HG03025 (cell line): ENCODE results near the gene KCNMA1.

Source experiments
- ATAC-seq: cut with Tn5 transposase; IDR thresholded peaks from one replicate; pipeline ENCODE4 v1.9.1; 2021; ENCODE audit warnings: mild to moderate bottlenecking, moderate library complexity; ENCODE audit not compliant: unreplicated experiment, low FRiP score

The KCNMA1 gene

GRCh38 chr10:77241350-77241725, 396.3 kb downstream of the KCNMA1 start:
- ATAC-seq, result no peak

DNA sequence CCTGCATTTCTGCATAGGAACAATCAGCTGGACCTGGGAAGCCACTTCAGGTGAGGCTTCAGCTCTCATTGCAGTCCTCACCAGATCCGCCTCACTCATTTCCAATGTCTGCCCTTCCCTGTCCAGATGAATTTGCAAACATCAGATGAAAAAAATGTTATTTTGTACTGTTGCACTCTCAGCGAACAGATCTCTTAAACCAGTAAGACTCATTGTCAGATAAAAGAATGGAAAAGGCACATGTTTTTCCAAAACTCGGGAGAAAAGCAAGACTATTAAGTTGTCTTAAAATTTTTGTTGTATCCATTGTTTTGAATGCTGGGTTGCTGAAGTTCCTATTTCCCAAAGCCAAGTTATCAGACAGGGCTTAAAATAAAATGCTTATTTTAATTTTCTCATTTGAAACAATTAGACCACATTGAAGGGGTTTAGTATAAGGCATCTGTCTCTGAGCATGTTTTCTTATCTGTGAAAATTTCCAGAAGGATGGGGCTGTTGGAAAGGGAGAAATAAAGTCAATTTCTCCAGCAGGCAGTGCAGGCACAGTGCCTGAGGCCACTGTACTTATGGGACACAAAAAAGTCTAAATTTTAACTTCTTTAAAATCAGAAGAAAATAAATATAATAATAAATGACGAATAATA, 396.8 kb downstream of the KCNMA1 start:
- ATAC-seq, result no peak

- no peak for ATAC-seq
These were observed 397.5 kb downstream of the KCNMA1 start for GRCh38 chr10:77240041-77240652.

DNA sequence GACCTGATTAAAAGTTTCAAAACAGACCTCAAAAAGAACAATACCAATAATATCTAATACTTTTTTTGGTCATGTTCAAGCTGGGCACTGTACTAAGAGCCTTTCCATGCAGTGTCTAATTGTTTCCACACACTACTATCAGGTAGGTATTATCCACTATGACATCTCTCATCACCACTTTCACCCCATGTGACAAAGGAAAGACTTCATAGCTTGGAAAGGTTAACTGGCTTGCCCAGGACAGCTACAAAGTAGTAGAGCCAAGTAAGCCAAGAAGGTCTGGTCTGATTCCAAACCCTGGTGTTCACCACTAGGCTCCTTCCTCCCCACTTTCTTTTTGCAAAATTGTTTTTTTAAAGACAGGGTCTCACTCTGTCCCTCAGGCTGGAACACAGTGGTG, 400.5 kb downstream of the KCNMA1 start:
- ATAC-seq, result no peak

DNA sequence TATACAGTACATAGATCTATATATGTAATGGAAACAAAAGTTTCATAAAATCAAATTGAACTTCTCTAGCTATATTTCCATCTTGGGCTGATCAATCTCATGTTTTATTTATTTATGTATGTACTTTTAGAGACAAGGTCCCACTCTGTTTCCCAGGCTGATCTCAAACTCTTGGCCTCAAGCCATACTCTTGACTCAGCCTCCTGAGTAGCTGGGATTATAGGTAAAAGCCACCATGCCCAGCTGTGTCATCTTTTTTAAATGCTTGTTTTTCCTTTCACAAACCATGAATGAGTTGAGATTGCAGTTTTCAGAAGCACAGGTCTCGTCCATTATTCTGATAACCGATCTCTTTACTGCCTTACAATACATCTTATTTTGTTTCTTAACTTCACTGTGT, 400.9 kb downstream of the KCNMA1 start:
- ATAC-seq, result no peak

DNA sequence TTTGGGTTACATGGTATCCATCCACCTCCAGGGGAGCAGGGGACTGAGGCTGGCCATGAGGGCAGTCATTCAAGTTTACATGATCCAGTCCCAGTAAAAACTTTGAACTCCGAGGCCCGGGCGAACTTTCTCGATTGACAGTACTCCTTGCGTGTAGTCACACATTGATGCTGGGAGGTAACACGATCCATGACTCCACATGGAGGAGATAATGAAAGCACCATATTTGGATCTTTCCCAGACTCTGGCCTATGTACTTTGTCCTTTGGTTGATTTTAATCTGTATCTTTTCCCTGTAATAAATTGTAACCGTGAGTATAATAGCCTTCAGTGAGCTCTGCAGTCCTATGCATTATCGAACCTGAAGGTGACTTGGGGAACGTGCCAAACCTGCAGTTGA, 401.6 kb downstream of the KCNMA1 start:
- no peak for ATAC-seq

GRCh38 chr10:77234599-77234998, 403.0 kb downstream of the KCNMA1 start:
- ATAC-seq, result no peak

GRCh38 chr10:77233466-77233865, 404.1 kb downstream of the KCNMA1 start:
- no peak for ATAC-seq

- ATAC-seq, result no peak
These were observed 405.6 kb downstream of the KCNMA1 start for GRCh38 chr10:77231884-77232610.

GRCh38 chr10:77231375-77231774, 406.2 kb downstream of the KCNMA1 start:
- no peak for ATAC-seq

DNA sequence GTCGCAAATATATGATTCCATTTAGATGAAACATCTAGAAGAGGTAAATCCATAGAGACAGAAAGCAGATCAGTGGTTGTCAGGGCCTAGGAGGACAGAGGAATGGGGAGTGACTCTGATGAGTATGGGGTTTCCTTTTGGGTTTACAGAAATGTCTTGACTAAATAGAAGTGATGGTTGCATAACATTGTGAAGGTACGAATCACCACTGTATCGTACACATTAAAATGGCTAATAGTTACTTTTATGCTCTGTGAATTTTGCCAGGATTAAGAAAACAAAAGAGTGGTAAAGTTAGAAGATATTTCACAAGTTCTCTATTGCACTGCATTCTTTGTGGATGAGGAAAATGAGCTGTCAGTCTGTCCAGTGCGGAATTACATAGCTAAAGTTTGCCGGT, 407.4 kb downstream of the KCNMA1 start:
- no peak for ATAC-seq

- no peak for ATAC-seq
These were observed 407.9 kb downstream of the KCNMA1 start for GRCh38 chr10:77229704-77230103.

- no peak for ATAC-seq
These were observed 409.0 kb downstream of the KCNMA1 start for GRCh38 chr10:77228559-77228958.

- ATAC-seq, result no peak
These were observed 410.6 kb downstream of the KCNMA1 start for GRCh38 chr10:77226853-77227565.

DNA sequence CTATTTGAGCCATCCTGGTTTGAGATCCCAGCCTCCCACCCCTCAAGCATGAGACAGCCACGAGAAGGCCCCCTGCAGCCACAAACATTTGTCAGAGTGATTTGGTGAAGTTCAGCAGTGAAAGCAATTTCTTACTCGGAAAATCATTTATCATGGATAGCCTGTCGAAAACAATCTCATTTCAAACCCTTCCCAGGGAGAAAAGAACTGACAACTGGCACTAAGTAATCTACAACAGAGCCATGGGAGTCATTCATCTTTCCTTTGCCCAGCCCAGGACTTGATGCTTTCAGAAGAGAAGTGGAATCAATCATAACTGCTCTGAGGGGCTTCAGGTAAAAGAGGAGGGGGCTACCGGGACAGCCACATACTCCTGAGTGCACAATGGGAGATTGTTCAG, 411.2 kb downstream of the KCNMA1 start:
- no peak for ATAC-seq

DNA sequence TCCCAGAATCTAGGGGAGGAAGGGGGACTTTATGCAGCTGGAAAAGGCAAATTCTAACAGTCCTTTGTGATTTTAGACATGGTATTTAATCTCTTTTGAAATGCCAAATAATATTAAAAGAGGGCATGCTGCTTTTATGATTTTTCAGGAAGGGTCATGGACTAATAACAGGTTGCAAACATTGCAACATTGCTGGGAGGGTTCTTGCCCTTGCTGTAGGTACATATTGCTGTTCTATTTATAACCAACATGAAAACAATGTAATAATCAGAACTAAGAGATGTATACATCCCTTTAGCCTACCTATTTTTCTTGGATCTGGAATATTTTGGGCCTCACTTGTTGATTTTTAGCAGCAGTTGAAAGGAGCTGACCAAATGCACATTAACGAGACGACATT, 411.6 kb downstream of the KCNMA1 start:
- ATAC-seq, result no peak

- no peak for ATAC-seq
These were observed 413.8 kb downstream of the KCNMA1 start for GRCh38 chr10:77223526-77224460.

- no peak for ATAC-seq
These were observed 417.5 kb downstream of the KCNMA1 start for GRCh38 chr10:77220150-77220549.

- no peak for ATAC-seq
These were observed 418.6 kb downstream of the KCNMA1 start for GRCh38 chr10:77219046-77219445.

GRCh38 chr10:77214799-77215198, 422.8 kb downstream of the KCNMA1 start:
- no peak for ATAC-seq
